Spleen (tissue), 11 donors: ENCODE measurements around the gene RXFP1. TPM values are rescaled to one million over a fixed set of nuclear protein-coding genes. Genes with fewer than 3 reads are reported as not detected.

Experiments
- DNase-seq: peaks from one replicate; pipeline ENCODE4 v3.0.0-alpha.2; 2020
- H3K27ac ChIP-seq, 8 donors: fragments of 200-600 bp; sonication (generic) in 7 of 8; 1 replicate in 4 of 8; 2 replicates in 4 of 8; pipeline versions ENCODE4 v1.5.0 to v1.8.0; 2016 to 2021; ENCODE audit warnings: inconsistent platforms in 4 of 8, mild to moderate bottlenecking in 4 of 8, moderate library complexity in 1 of 8
- H3K27me3 ChIP-seq, 7 donors: fragments of 200-600 bp; sonication (generic) in 6 of 7; replicated peaks in 1 of 7; 1 replicate in 4 of 7; 2 replicates in 3 of 7; pipeline versions ENCODE4 v1.5.0 to v1.8.0; 2016 to 2021; ENCODE audit warnings: inconsistent platforms in 3 of 7, mild to moderate bottlenecking in 1 of 7
- H3K36me3 ChIP-seq, 6 donors: fragments of 200-600 bp; sonication (generic) in 5 of 6; 1 replicate in 4 of 6; 2 replicates in 2 of 6; pipeline versions ENCODE4 v1.5.0 to v1.8.0; 2016 to 2021; ENCODE audit warnings: inconsistent platforms in 2 of 6
- H3K4me1 ChIP-seq, 6 donors: fragments of 200-600 bp; sonication (generic) in 5 of 6; 1 replicate in 3 of 6; 2 replicates in 3 of 6; pipeline versions ENCODE4 v1.5.0 to v1.8.0; 2016 to 2021; ENCODE audit warnings: inconsistent platforms in 3 of 6
- H3K4me3 ChIP-seq, 8 donors: fragments of 200-600 bp; sonication (generic) in 7 of 8; 1 replicate in 4 of 8; 2 replicates in 4 of 8; pipeline versions ENCODE4 v1.5.0 to v1.8.0; 2016 to 2021; ENCODE audit warnings: inconsistent platforms in 4 of 8, mild to moderate bottlenecking in 4 of 8, moderate library complexity in 2 of 8
- H3K9me3 ChIP-seq, 8 donors: fragments of 200-600 bp; sonication (generic) in 7 of 8; 1 replicate in 4 of 8; 2 replicates in 4 of 8; pipeline versions ENCODE4 v1.5.0 to v1.8.0; 2016 to 2021; ENCODE audit warnings: inconsistent platforms in 4 of 8
- POLR2A ChIP-seq, 3 donors: fragments of 450-650 bp; IDR thresholded peaks; one replicate each; pipeline ENCODE4 v1.5.1; 2017; ENCODE audit warnings: antibody characterized with exemption in 3 of 3, mild to moderate bottlenecking in 1 of 3
- POLR2AphosphoS5 ChIP-seq, 3 donors: sonication (generic); formaldehyde crosslinking; IDR thresholded peaks; one replicate each; pipeline ENCODE4 v1.5.1; 2017; ENCODE audit warnings: antibody characterized with exemption in 3 of 3
- WGBS, 5 donors: extraction: QIAGEN DNeasy Blood & Tissue Kit in 3 of 5; methylation state at CpG; one replicate each; pipeline versions ENCODE4 v1.1.5 to v1.1.7; 2013 to 2018; 5-methylcytosine and 5-hydroxymethylcytosine counted together
- intact Hi-C: fragments of 100-400 bp; cut with DNase I; formaldehyde crosslinking; loops from one replicate; pipeline ENCODE4 v1.15.0; 2023; ENCODE audit warnings: low total_unique reads
- polyA plus RNA-seq, 3 donors: library from polyadenylated mRNA; stranded (reverse); fragments of 200-250 nt; gene quantifications; one replicate each; pipeline ENCODE4 v1.2.1, GENCODE V29; 2013
- total RNA-seq, 7 donors: library from RNA; depleted of rRNA in 3 of 7; stranded (reverse); fragments of >200 nt in 3 of 7; fragmentation: NEBNext Ultra II Directional in 4 of 7; extraction: Animal tissue kit (Norgen Biotek cat#: 25700) in 4 of 7; gene quantifications; one replicate each; pipeline versions ENCODE4 v1.1.0 to v1.2.1, GENCODE V29; 2016 to 2021
- TF ChIP-seq, protein P1 (sequence below), 11 experiments: fragments of 200-600 bp in 7 of 11; fragments of 450-650 bp in 4 of 11; sonication (generic) in 4 of 11; IDR thresholded peaks in 8 of 11; conservative IDR thresholded peaks in 3 of 11; 1 replicate in 7 of 11; 2 replicates in 4 of 11; pipeline versions ENCODE4 v1.4.0 to v1.8.0; 2016 to 2021; ENCODE audit warnings: antibody characterized with exemption in 11 of 11, inconsistent platforms in 4 of 11, mild to moderate bottlenecking in 1 of 11
- donor health status: healthy with polysubstance abuse.
- donor health status: DM: no; HTN: no; CAD: no; lungs with moderate emphysema.
- donor health status: DM: no; HTN: no; CAD: no.
- donor health status: Bipolar disorder and iron deficiency.
- donor health status: healthy.
- donor health status: DM: no; HTN: no; CAD: no.
- donor health status: DM: yes; HTN: yes; CAD: no.

Gene RXFP1
- total and polyA plus RNA-seq, 10 donors: 0.03 to 0.39 (median 0.12) TPM; not detected in 2

- no peak for DNase-seq
- TF ChIP-seq POLR2AphosphoS5 (IDR thresholded peaks at IDR 0.05) (no peak), POLR2A (IDR thresholded peaks at IDR 0.05) (no peak)
- TF ChIP-seq, protein P1, sequence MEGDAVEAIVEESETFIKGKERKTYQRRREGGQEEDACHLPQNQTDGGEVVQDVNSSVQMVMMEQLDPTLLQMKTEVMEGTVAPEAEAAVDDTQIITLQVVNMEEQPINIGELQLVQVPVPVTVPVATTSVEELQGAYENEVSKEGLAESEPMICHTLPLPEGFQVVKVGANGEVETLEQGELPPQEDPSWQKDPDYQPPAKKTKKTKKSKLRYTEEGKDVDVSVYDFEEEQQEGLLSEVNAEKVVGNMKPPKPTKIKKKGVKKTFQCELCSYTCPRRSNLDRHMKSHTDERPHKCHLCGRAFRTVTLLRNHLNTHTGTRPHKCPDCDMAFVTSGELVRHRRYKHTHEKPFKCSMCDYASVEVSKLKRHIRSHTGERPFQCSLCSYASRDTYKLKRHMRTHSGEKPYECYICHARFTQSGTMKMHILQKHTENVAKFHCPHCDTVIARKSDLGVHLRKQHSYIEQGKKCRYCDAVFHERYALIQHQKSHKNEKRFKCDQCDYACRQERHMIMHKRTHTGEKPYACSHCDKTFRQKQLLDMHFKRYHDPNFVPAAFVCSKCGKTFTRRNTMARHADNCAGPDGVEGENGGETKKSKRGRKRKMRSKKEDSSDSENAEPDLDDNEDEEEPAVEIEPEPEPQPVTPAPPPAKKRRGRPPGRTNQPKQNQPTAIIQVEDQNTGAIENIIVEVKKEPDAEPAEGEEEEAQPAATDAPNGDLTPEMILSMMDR (IDR thresholded peaks at IDR 0.05 in 8 of 11, conservative IDR thresholded peaks at IDR 0.05 in 3 of 11): no peak
- intact Hi-C loops: no loop called here
- Histone ChIP-seq H3K4me3 (no peak overlapping the region), H3K27me3 (no peaks in the 10 kb centered on the region), H3K27ac (no peak overlapping the region), H3K36me3 (no peaks in the 10 kb centered on the region), H3K9me3 (no peaks in the 10 kb centered on the region), H3K4me1 (no peaks in the 10 kb centered on the region)
- 88 to 93% (median 91%) methylated on average over 7 of the region's 7 CpGs for WGBS, 5 donors
These were observed 50.9 kb downstream of the RXFP1 start for GRCh38 chr4:158572608-158573007.

DNA sequence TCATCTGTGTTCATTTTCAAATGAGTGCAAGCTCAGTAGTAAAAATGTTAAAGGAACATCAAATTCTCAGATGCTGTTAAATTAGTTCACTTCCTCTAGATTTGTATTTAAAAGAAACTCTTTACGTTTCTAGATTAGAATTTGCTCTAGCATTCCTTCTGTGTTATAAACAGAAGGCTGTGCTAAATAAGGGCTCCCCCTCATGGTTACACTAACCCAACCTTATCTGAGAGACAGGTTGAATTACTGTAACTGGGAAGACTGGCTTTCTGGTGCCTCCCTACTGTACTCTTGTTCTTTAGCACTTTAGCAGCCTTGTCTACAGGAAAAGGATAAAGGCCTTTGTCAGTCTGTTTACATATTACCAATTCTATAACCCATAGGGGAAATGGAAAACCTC lies 56.8 kb downstream of the RXFP1 start:
- DNase-seq: no peak
- TF ChIP-seq POLR2AphosphoS5 (IDR thresholded peaks at IDR 0.05): no peak
- H3K27ac ChIP-seq: no peak overlapping the region
- no peaks in the 10 kb centered on the region for H3K9me3 ChIP-seq
- H3K36me3 ChIP-seq: no peaks in the 10 kb centered on the region
- intact Hi-C loops: no loop called here
- no peak overlapping the region for H3K4me3 ChIP-seq
- WGBS, 5 donors: 25 to 32% (median 31%) methylated on average over 1 of the region's 1 CpG
- H3K4me1 ChIP-seq: no peaks in the 10 kb centered on the region
- H3K27me3 ChIP-seq: no peaks in the 10 kb centered on the region

DNA sequence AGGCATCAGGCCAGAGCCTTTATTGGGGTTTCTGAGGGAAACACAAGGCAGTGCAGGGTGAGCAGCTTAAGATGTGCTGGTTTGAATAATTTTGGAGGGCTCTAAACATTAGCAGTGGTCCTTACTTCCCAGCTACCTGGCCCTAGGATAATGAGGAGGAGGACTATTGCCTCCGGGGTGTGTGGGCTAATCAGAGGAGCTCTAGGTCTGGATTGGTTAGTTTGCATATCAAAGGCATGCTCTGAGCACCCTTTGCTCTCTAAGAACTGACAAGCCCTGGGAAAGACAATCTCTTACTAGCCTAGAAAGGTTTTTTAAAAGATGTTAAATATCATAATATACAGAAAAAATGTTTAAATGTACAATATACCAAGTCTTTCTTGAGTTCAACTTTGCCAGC lies 58.4 kb downstream of the RXFP1 start:
- intact Hi-C loops: no loop called here
- no peak for TF ChIP-seq POLR2AphosphoS5 (IDR thresholded peaks at IDR 0.05)
- H3K4me1 ChIP-seq: no peaks in the 10 kb centered on the region
- no peaks in the 10 kb centered on the region for H3K36me3 ChIP-seq
- H3K9me3 ChIP-seq: no peaks in the 10 kb centered on the region
- no peak overlapping the region for H3K27ac ChIP-seq
- no peaks in the 10 kb centered on the region for H3K27me3 ChIP-seq
- WGBS, 5 donors: 53 to 83% (median 61%) methylated on average over 1 of the region's 1 CpG
- no peak for DNase-seq
- no peak overlapping the region for H3K4me3 ChIP-seq

DNA sequence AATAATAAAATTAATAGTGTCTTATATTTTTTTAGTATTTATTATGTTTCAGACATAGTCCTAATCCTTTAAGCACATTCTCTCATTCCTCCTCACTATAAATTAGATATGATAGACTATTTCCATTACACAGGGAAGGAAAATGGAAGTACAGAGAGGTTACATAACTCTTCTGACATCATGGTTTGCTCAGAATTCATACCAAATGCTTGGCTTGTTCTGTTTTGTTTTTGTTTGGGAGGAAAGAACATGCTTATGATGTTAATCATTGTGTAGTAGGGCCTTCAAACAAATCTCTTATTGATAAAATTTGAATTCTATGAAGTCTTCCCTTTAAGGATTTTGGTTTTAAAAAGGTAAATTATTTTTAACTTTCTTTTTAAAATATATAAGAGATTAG lies 59.5 kb downstream of the RXFP1 start:
- Histone ChIP-seq H3K9me3 (no peaks in the 10 kb centered on the region), H3K27ac (no peak overlapping the region), H3K4me3 (no peak overlapping the region), H3K36me3 (no peaks in the 10 kb centered on the region), H3K27me3 (no peaks in the 10 kb centered on the region), H3K4me1 (no peaks in the 10 kb centered on the region)
- no peak for TF ChIP-seq POLR2AphosphoS5 (IDR thresholded peaks at IDR 0.05)
- TF ChIP-seq, protein P1 (IDR thresholded peaks at IDR 0.05 in 8 of 11, conservative IDR thresholded peaks at IDR 0.05 in 3 of 11): no peak
- TF ChIP-seq POLR2A (IDR thresholded peaks at IDR 0.05): no peak
- intact Hi-C loops: no loop called here
- no peak for DNase-seq

DNA sequence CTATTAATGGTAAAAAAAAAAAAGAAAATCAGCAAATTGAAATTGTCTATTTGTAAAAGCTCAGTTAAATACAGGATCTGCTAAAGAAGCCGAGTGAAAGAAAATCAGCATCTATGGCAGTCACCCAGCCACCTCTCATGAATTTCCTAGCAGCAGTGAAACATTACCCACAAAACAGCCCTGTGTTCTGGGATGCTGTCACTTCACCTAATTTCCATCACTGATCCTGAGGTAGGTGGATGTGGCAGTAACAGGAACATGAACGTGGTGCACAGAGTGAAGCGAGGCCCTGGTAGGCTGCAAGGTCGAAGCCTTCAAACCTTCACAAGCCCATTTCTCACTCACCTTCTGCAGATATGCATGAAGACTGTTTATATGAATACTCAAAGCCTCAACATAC lies 65.2 kb downstream of the RXFP1 start:
- no peaks in the 10 kb centered on the region for H3K36me3 ChIP-seq
- no peak for DNase-seq
- TF ChIP-seq, protein P1 (IDR thresholded peaks at IDR 0.05 in 8 of 11, conservative IDR thresholded peaks at IDR 0.05 in 3 of 11): no peak
- TF ChIP-seq POLR2A (IDR thresholded peaks at IDR 0.05) (no peak), POLR2AphosphoS5 (IDR thresholded peaks at IDR 0.05) (no peak)
- no peak overlapping the region for H3K27ac ChIP-seq
- 80 to 94% (median 87%) methylated on average over 4 of the region's 4 CpGs for WGBS, 5 donors
- H3K27me3 ChIP-seq: no peaks in the 10 kb centered on the region
- no peaks in the 10 kb centered on the region for H3K4me1 ChIP-seq
- no peaks in the 10 kb centered on the region for H3K9me3 ChIP-seq
- H3K4me3 ChIP-seq: no peak overlapping the region
- intact Hi-C loops: no loop called here
